IgD-negative memory B cell (primary cell): ENCODE results near the gene LAMP1. TPM values are rescaled to one million over a fixed set of nuclear protein-coding genes. Genes with fewer than 3 reads are reported as not detected.

Experiments used
- H3K27ac Mint-ChIP-seq, 3 donors: one replicate each; pipeline ENCODE4 v1.8.0; 2020 to 2022; ENCODE audit warnings: mild to moderate bottlenecking in 3 of 3, mixed read lengths in 3 of 3, moderate library complexity in 1 of 3
- H3K27me3 Mint-ChIP-seq: one replicate; pipeline ENCODE4 v1.8.0; 2021; ENCODE audit warnings: mixed read lengths
- H3K36me3 Mint-ChIP-seq: one replicate; pipeline ENCODE4 v1.8.0; 2020; ENCODE audit warnings: mild to moderate bottlenecking, mixed read lengths
- H3K4me1 Mint-ChIP-seq, 3 donors: one replicate each; pipeline ENCODE4 v1.8.0; 2020 to 2022; ENCODE audit warnings: mixed read lengths in 3 of 3, mild to moderate bottlenecking in 1 of 3
- H3K4me3 Mint-ChIP-seq, 4 donors: one replicate each; pipeline ENCODE4 v1.8.0; 2020 to 2022; ENCODE audit warnings: mild to moderate bottlenecking in 4 of 4, mixed read lengths in 4 of 4, moderate library complexity in 3 of 4
- H3K9me3 Mint-ChIP-seq, 3 donors: one replicate each; pipeline ENCODE4 v1.8.0; 2020 to 2021; ENCODE audit warnings: mixed read lengths in 3 of 3, mild to moderate bottlenecking in 1 of 3
- polyA plus RNA-seq: library from polyadenylated mRNA; unstranded; fragments of 300-500 nt; fragmentation: Illumina TruSeq; gene quantifications from one replicate; pipeline ENCODE4 v1.2.3, GENCODE V29; 2021

LAMP1 gene
- polyA plus RNA-seq, 1 donor from 2014 or later: 21.7 TPM

DNA sequence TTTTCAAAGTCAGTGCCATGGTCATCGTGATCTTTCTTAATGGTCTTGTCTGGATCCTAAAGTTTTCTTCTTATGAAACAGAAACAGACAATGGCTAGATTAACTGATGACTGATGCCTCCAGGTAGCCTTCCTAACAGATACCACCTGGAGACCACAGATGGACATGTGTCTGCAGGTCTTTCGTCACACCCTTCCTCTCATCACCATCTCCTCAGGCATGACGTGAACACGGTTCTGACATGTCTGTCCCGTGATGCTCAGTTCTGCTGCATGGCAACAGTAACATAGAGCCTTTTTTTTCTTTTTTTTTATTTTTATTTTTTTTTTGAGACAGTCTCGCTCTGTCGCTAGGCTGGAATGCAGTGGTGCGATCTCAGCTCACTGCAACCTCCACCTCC, 13.1 kb upstream of the LAMP1 start:
- Mint-ChIP-seq H3K4me1 (no peaks in the 10 kb centered on the region), H3K4me3 (no peak overlapping the region), H3K27ac (no peak overlapping the region), H3K9me3 (peaks cover 0 to 4% (median 1%) of the 10 kb centered on the region in 3 donors), H3K27me3 (peaks cover 8% of the 10 kb centered on the region), H3K36me3 (no peaks in the 10 kb centered on the region)

DNA sequence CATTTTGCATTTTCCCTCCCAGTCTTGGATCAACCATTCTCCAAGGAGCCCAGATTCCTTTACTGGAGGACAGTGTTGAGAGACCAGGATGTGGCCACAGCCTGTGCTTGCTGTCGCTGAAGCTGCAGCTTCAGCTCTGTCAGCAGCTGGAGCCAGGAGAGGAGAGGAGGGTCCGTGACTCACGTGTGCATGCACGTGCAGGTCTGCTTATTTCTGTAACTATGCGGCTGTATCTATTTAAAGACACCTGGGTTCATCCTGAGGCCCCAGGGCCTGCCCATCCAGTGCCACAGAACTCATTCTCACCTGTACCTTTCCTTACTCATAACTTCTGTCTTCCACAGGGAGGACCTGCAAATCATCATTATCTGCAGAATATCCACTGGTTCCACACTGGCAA, 8.2 kb upstream of the LAMP1 start:
- peaks cover 0 to 2% (median 0%) of the 10 kb centered on the region in 3 donors for H3K9me3 Mint-ChIP-seq
- H3K36me3 Mint-ChIP-seq: no peaks in the 10 kb centered on the region
- peaks cover 44% of the 10 kb centered on the region for H3K27me3 Mint-ChIP-seq
- H3K4me3 Mint-ChIP-seq: no peak overlapping the region
- H3K27ac Mint-ChIP-seq: peak overlapping the region in 1 of 3 donors; percentile 37
- peaks cover 0 to 11% (median 6%) of the 10 kb centered on the region in 3 donors for H3K4me1 Mint-ChIP-seq

DNA sequence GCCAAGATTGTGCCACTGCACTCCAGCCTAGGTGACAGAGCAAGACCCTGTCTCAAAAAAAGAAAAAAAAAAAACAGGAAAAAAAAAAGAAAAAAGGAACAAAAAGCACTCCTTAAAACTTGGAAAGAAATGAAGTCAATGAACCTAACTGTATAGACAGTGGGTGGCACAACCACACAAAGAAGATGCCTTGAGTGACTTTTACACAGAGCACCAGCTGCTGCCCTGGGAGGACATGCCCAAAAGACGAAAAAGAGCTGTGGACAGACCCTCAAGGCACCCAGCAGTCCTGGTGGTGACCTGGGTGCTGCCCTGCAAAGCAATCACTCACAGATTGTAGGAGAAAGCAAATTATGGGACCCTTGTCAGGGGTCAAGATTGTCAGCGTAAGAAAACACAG, 5.9 kb upstream of the LAMP1 start:
- H3K27ac Mint-ChIP-seq: peak overlapping the region in 1 of 3 donors; percentile 12
- H3K27me3 Mint-ChIP-seq: peaks cover 42% of the 10 kb centered on the region
- no peaks in the 10 kb centered on the region for H3K36me3 Mint-ChIP-seq
- peaks cover 0 to 4% (median 0%) of the 10 kb centered on the region in 3 donors for H3K9me3 Mint-ChIP-seq
- peak overlapping the region in 2 of 4 donors; percentile 24 to 65 for H3K4me3 Mint-ChIP-seq
- H3K4me1 Mint-ChIP-seq: peaks cover 0 to 12% (median 11%) of the 10 kb centered on the region in 3 donors

GRCh38 chr13:113292021-113292862, 4.8 kb upstream of the LAMP1 start:
- Mint-ChIP-seq H3K36me3 (peaks cover 2% of the 10 kb centered on the region), H3K27me3 (peaks cover 44% of the 10 kb centered on the region), H3K27ac (peak overlapping the region in 1 of 3 donors; percentile 27), H3K9me3 (peaks cover 0 to 6% (median 0%) of the 10 kb centered on the region in 3 donors), H3K4me3 (peak overlapping the region; percentile 0 to 75 (median 64)), H3K4me1 (peaks cover 6 to 17% (median 16%) of the 10 kb centered on the region in 3 donors)

- Mint-ChIP-seq H3K4me3 (peak overlapping the region in 1 of 4 donors; percentile 34), H3K9me3 (peaks cover 0 to 6% (median 0%) of the 10 kb centered on the region in 3 donors), H3K27ac (peak overlapping the region in 2 of 3 donors; percentile 90 to 97), H3K27me3 (peaks cover 44% of the 10 kb centered on the region), H3K36me3 (peaks cover 2% of the 10 kb centered on the region), H3K4me1 (peaks cover 19 to 27% (median 21%) of the 10 kb centered on the region in 3 donors)
These were observed 3.4 kb upstream of the LAMP1 start for GRCh38 chr13:113293686-113294085.

DNA sequence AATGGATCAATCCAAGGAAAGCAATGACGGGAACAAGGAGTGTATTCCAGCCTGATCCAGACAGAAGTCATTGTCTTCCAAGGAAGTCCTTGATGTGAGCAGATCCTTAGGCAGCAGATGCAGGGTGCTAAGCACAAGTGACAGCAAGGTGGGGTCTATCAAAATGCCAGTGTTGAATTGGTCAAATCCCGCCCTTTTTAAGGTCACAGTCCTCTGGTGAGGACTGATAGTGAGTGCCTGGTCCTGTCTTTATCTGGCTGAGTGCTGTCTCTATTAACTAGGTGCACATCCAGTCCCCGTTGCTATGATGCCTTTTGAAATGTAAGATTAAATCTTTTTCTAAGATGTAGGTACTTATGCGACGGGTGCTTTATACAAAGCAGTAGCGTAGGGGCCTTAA, 1.3 kb upstream of the LAMP1 start:
- peak overlapping the region; percentile 97 to 100 (median 100) for H3K27ac Mint-ChIP-seq
- peaks cover 21 to 32% (median 27%) of the 10 kb centered on the region in 3 donors for H3K4me1 Mint-ChIP-seq
- peaks cover 0 to 6% (median 0%) of the 10 kb centered on the region in 3 donors for H3K9me3 Mint-ChIP-seq
- peaks cover 2% of the 10 kb centered on the region for H3K36me3 Mint-ChIP-seq
- H3K4me3 Mint-ChIP-seq: peak overlapping the region in 3 of 4 donors; percentile 5 to 96 (median 50)
- H3K27me3 Mint-ChIP-seq: peaks cover 26% of the 10 kb centered on the region

DNA sequence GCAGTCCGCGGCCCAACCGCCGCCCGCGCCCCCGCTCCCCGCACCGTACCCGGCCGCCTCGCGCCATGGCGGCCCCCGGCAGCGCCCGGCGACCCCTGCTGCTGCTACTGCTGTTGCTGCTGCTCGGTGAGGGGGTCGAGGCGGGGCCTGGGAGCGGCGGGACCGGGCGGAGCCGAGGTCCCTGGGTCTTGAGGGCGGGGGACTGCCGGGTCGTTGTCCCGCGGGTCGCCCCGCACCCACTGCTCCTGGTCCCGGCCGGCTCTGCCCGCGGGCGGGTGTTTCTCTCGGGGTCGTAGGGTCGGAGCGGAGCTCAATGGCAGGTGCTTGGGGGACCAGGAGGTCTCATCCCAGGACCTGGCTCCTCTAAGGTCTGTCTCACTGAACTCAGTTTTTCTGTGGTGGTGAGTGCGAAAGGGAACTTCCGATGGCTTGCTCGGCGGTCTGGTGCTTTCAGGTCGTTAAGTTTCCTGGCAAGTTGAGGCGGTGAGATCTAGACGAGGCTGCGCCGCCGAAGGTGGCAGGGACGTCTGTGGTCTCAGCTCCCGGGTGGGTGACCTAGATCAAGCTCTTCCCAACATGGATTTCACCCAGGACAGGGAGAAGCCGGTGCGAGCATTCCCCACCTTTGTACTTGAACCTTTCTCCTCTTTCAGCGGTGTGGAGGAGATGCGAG, 467 bp downstream of the LAMP1 start:
- Mint-ChIP-seq H3K27me3 (peaks cover 11% of the 10 kb centered on the region), H3K36me3 (peaks cover 2% of the 10 kb centered on the region), H3K27ac (peak overlapping the region; percentile 97 to 100 (median 98)), H3K4me1 (peaks cover 24 to 26% (median 24%) of the 10 kb centered on the region in 3 donors), H3K9me3 (peaks cover 0 to 4% (median 0%) of the 10 kb centered on the region in 3 donors), H3K4me3 (peak overlapping the region; percentile 94 to 97 (median 94))

GRCh38 chr13:113298043-113298945, 1.3 kb downstream of the LAMP1 start:
- H3K36me3 Mint-ChIP-seq: peaks cover 5% of the 10 kb centered on the region
- peaks cover 6% of the 10 kb centered on the region for H3K27me3 Mint-ChIP-seq
- H3K4me3 Mint-ChIP-seq: peak overlapping the region; percentile 94 to 97 (median 94)
- H3K9me3 Mint-ChIP-seq: peaks cover 0 to 4% (median 0%) of the 10 kb centered on the region in 3 donors
- H3K27ac Mint-ChIP-seq: peak overlapping the region; percentile 97 to 100 (median 98)
- peaks cover 24 to 28% (median 27%) of the 10 kb centered on the region in 3 donors for H3K4me1 Mint-ChIP-seq

DNA sequence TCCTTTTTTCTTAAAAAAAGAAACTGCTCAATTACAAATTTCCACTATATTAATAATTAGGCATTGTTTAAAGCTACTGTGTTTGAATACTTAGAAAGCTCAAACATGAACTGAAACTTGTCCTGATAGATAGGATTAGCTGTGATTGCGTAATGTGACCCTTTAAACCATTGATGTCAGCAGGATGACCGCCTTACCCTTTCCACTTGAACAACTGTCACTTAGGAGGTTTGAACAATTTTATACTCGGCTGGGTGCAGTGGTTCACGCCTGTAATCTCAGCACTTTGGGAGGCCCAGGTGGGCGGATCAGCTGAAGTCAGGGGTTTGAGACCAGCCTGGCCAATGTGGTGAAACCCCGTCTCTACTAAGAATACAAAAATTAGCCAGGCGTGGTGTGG, 2.9 kb downstream of the LAMP1 start:
- peak overlapping the region in 1 of 4 donors; percentile 7 for H3K4me3 Mint-ChIP-seq
- H3K36me3 Mint-ChIP-seq: peaks cover 5% of the 10 kb centered on the region
- H3K27ac Mint-ChIP-seq: peak overlapping the region; percentile 3 to 97 (median 71)
- peaks cover 27 to 32% (median 29%) of the 10 kb centered on the region in 3 donors for H3K4me1 Mint-ChIP-seq
- H3K9me3 Mint-ChIP-seq: peaks cover 0 to 4% (median 0%) of the 10 kb centered on the region in 3 donors
- H3K27me3 Mint-ChIP-seq: peaks cover 4% of the 10 kb centered on the region

DNA sequence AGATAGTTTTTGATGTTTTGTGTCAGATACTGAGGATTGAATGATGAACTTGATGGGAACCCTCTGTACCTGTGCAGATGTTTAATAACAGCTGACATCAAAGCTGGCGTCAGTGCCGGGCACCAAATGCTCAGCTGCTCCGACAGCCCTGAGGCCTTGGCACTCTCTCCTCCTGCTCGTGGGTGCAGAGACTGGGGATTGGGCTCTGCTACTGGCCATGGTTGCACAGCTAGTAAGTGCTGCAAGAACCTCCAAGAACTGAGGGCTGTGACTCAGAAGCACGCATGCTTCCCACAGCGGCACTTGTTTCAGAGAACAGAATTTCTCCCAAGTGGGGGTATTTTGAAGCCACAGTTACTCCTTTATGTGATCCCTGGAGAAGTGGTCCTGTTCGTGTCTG, 5.9 kb downstream of the LAMP1 start:
- no peaks in the 10 kb centered on the region for H3K27me3 Mint-ChIP-seq
- peak overlapping the region in 1 of 3 donors; percentile 80 for H3K27ac Mint-ChIP-seq
- H3K4me3 Mint-ChIP-seq: peak overlapping the region in 1 of 4 donors; percentile 54
- H3K4me1 Mint-ChIP-seq: peaks cover 17 to 29% (median 21%) of the 10 kb centered on the region in 3 donors
- no peaks in the 10 kb centered on the region for H3K9me3 Mint-ChIP-seq
- peaks cover 3% of the 10 kb centered on the region for H3K36me3 Mint-ChIP-seq

DNA sequence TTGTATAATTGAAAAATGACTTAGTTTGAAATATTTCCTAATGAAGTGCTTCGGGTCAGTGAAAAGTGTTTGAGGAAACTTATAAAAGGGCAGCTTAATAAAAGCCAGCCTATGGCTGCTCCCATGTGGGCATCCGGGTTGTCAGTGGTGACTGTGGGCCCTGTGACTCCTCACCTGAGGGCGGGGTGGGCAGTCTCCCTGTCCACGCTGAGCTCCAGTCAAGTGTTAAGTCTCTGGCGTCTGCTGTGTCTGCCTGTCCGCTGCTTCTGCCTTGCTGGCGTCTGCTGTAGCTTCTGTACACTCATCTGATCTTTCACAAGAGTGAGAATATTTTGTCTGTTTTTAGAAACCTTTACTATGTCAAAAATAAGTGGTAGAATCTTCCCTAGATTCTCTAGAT, 7.1 kb downstream of the LAMP1 start:
- Mint-ChIP-seq H3K4me3 (peak overlapping the region in 2 of 4 donors; percentile 10 to 23), H3K9me3 (no peaks in the 10 kb centered on the region), H3K36me3 (peaks cover 3% of the 10 kb centered on the region), H3K27me3 (no peaks in the 10 kb centered on the region), H3K27ac (no peak overlapping the region), H3K4me1 (peaks cover 10 to 21% (median 15%) of the 10 kb centered on the region in 3 donors)

GRCh38 chr13:113305208-113305607, 8.2 kb downstream of the LAMP1 start:
- peaks cover 3% of the 10 kb centered on the region for H3K36me3 Mint-ChIP-seq
- H3K9me3 Mint-ChIP-seq: no peaks in the 10 kb centered on the region
- H3K4me3 Mint-ChIP-seq: no peak overlapping the region
- H3K4me1 Mint-ChIP-seq: peaks cover 10 to 18% (median 12%) of the 10 kb centered on the region in 3 donors
- no peaks in the 10 kb centered on the region for H3K27me3 Mint-ChIP-seq
- H3K27ac Mint-ChIP-seq: no peak overlapping the region

DNA sequence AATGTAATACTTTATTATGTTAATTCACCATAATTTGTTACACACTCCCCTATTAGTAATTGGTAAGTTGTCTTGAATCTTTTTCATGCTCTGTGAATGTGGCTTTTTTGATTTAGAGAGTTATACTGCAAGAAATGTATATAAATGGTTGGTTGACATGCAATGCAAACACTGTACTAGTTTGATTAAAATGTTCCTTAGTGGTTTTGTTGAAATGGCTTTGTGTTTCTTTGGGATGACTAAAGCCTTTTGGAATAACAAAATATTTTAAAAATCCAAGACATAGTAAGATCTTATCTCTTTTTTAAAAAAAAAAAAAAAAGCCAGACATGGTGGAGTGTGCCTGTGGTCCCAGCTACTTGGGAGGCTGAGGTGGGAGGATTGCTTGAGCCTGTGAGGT, 10.5 kb downstream of the LAMP1 start:
- H3K4me3 Mint-ChIP-seq: no peak overlapping the region
- H3K27me3 Mint-ChIP-seq: no peaks in the 10 kb centered on the region
- peaks cover 5% of the 10 kb centered on the region for H3K36me3 Mint-ChIP-seq
- H3K9me3 Mint-ChIP-seq: no peaks in the 10 kb centered on the region
- peaks cover 5 to 15% (median 11%) of the 10 kb centered on the region in 3 donors for H3K4me1 Mint-ChIP-seq
- H3K27ac Mint-ChIP-seq: no peak overlapping the region

DNA sequence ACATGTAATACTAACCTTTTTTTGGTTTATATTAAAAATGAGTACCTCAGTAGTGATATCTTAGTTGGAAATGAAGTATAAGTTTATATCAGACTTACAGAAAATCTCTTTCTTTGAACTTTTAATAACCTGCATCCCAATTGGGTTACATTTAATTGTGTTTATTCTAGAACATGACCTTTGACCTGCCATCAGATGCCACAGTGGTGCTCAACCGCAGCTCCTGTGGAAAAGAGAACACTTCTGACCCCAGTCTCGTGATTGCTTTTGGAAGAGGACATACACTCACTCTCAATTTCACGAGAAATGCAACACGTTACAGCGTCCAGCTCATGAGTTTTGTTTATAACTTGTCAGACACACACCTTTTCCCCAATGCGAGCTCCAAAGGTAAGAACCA, 12.4 kb downstream of the LAMP1 start:
- Mint-ChIP-seq H3K4me1 (peaks cover 1 to 8% (median 7%) of the 10 kb centered on the region in 3 donors), H3K4me3 (no peak overlapping the region), H3K27me3 (no peaks in the 10 kb centered on the region), H3K9me3 (no peaks in the 10 kb centered on the region), H3K27ac (no peak overlapping the region), H3K36me3 (peaks cover 1% of the 10 kb centered on the region)
